ENCODE data around the gene CFAP65. TPM values are rescaled to one million over a fixed set of nuclear protein-coding genes. Genes with fewer than 3 reads are reported as not detected.

CFAP65 gene
- total RNA-seq, 1 donor from 2014 or later = not detected

DNA sequence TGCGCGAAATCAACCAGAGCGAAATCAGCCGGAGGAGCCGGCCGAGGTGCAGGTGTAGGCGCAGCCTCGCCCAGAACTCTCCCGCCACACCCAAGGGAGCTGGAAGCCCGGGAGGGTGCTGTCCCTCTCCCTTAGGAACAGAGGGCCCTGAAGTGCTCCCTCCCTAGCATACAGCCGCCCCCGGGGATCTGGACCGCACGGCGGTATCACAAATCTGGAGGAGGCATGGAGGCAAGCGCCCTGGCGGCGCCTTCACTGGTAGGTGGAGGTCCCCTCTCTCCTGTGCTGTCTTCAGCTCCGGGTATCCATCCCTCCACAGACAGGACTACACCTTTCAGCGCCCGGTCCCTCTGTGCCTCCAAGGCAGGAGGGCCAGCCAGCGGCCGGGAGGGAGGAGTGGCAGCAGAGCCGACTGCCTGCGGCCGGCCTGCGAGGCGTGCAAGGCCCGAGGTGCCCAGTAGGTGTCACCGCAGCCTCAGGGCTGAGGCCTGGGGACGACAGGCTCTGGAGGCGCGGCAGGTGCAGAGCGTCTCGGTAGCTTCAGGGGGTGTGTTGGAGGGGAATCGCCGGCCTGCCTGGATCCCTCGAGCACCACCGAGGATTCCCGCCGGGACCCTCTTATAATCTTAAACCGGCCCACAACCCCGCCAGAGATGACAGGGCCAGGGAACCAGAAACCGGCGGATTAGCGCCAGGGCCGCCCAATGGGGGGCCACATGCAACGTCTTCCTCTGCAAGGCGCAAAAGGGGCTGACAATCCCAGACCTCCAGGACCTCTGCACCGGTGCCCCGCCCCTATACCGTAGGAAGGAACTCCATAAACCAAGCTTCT is 16.6 kb upstream of the CFAP65 start:
- intact Hi-C loops (cut with micrococcal nuclease) = loop anchor here (5.0 kb wide), 1 partner anchor 94 kb away; no protein-coding TSS in a partner anchor
- H3K4me1 ChIP-seq = peaks cover 41% of the 10 kb centered on the region
- no peaks in the 10 kb centered on the region for H3K36me3 ChIP-seq
- no peaks in the 10 kb centered on the region for H3K9me3 ChIP-seq (replicated peaks)
- no peak overlapping the region for H3K27ac ChIP-seq (replicated peaks)
- H3K4me3 ChIP-seq = peak overlapping the region; percentile 44
- TF ChIP-seq, protein P1, sequence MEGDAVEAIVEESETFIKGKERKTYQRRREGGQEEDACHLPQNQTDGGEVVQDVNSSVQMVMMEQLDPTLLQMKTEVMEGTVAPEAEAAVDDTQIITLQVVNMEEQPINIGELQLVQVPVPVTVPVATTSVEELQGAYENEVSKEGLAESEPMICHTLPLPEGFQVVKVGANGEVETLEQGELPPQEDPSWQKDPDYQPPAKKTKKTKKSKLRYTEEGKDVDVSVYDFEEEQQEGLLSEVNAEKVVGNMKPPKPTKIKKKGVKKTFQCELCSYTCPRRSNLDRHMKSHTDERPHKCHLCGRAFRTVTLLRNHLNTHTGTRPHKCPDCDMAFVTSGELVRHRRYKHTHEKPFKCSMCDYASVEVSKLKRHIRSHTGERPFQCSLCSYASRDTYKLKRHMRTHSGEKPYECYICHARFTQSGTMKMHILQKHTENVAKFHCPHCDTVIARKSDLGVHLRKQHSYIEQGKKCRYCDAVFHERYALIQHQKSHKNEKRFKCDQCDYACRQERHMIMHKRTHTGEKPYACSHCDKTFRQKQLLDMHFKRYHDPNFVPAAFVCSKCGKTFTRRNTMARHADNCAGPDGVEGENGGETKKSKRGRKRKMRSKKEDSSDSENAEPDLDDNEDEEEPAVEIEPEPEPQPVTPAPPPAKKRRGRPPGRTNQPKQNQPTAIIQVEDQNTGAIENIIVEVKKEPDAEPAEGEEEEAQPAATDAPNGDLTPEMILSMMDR (IDR thresholded peaks at IDR 0.05; ENCODE audit: borderline replicate concordance) = peak; percentile 99
- peak; percentile 73 for DNase-seq
- H3K27me3 ChIP-seq (ENCODE audit: low read depth) = peaks cover 100% of the 10 kb centered on the region

DNA sequence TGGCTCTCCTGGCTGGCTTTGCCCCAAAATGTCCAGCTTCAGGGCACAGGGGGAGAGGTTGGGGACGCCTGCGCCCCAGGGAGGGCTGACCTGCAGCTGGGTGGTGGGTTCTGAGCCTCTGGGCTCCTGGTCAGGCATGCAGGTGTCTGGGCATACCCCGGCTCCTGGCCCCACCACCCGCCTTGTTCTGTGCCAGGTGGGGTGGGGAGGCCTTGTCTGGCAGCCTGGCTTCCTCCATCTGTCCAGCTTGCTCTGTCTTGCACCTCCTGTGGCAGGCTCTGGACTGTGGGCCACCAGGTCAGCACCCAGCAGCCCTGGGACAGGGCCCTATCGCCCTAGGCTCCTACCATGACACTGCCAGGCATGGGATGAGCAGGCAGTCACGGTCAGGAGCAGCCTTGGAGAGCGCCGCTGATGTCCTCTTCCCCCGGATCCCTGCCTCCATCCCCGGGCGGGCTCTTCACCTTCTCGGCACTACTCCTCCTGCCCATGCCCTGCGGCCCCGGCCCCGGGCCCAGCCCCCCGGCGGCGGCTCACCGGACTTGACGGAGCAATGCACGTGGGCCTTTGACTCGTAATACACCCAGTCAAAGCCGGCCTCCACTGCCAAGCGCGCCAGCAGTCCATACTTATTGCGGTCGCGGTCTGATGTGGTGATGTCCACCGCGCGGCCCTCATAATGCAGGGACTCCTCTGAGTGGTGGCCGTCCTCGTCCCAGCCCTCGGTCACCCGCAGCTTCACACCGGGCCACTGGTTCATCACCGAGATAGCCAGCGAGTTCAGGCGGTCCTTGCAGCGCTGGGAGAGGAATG is 15.8 kb upstream of the CFAP65 start:
- H3K9me3 ChIP-seq (replicated peaks) = no peaks in the 10 kb centered on the region
- peaks cover 99% of the 10 kb centered on the region for H3K27me3 ChIP-seq (ENCODE audit: low read depth)
- H3K4me1 ChIP-seq = peaks cover 41% of the 10 kb centered on the region
- H3K4me3 ChIP-seq = peak overlapping the region; percentile 44
- TF ChIP-seq, protein P1 (IDR thresholded peaks at IDR 0.05; ENCODE audit: borderline replicate concordance) = no peak
- intact Hi-C loops (cut with micrococcal nuclease) = loop anchor here (5.0 kb wide), 1 partner anchor 95 kb away; no protein-coding TSS in a partner anchor
- H3K27ac ChIP-seq (replicated peaks) = no peak overlapping the region
- no peaks in the 10 kb centered on the region for H3K36me3 ChIP-seq
- no peak for DNase-seq

DNA sequence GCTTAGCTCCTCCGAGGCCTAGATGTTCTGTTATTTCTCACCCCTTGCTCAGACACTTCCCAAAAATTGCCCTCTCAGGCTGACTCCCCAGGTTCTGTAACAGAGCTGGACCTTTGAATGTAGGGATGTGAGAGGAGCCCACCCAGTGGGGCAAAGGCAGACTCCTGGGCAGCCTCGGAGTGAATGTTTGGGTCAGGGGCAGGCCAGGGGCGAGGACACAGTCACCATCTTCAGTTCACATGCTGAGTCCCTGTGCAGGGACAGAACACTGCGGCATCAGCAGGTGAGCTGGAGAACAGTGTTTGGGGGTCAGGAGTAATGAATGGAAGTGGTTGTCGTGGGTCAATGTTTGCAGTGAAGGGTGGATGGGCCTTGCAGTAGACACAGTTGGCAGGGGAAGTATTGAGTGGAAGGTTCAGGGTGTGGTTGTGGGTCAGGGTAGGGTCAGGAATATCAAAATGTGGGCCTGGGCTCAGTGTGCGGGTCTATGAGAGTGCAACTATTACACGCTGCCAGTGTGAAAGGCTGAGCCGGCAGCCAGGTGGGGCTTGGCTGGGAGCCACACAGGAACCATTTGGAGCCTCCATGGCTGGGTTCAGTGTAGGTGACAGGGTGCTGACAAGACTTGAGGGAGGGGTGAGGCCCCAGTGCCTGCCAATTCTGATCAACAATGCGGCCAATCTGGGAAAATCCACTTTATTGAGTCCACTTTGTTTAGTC is 15.0 kb upstream of the CFAP65 start:
- H3K27me3 ChIP-seq (ENCODE audit: low read depth) = peaks cover 99% of the 10 kb centered on the region
- H3K4me3 ChIP-seq = no peak overlapping the region
- TF ChIP-seq, protein P1 (IDR thresholded peaks at IDR 0.05; ENCODE audit: borderline replicate concordance) = no peak

DNA sequence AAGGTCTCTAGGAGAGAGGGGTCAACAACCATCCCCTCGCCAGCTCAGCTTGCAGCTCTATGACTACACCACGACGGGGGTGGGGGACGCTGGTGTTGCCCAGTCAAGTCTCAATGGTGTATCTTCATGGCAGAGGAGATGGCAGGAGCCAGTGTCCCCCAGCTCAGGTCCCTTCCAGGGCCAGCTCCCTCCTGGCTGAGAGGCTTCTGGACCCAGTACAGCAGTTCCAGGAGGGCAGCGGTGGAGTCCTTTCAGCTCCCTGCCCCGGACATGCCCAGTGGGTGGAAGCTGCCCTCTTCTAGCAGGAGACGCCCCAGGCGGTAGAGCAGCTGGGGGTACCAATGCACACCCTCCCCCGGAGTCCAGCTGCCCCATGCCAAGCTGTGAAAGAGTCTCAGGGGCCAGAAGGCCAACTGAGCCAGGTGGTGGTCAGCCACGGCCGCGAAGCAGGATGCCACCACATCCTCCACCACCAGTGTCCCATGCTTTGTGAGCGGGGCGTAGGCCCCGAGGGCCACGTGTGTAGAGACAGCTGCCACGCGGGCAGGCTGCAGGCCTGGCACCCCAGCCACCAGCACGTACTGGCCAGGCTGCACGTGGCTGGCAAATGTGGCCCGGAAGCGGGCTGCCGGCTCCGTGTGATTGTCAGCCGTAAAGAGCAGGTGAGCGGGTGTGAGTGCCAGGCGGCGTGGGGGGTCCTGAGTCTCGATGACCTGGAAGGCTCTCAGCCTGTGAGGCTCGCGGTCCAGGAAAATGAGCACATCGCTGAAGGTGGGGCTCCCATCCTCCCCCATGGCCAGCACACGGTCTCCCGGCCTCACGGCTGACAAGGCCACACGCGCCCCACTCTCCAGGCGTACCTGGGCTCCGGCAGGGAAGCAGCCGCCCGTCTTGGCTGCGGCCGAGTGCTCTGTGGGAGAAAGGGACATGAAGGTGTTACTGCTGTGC is 13.9 kb upstream of the CFAP65 start:
- Histone ChIP-seq H3K4me1 (peaks cover 31% of the 10 kb centered on the region), H3K27ac (replicated peaks) (no peak overlapping the region), H3K27me3 (ENCODE audit: low read depth) (peaks cover 99% of the 10 kb centered on the region), H3K36me3 (no peaks in the 10 kb centered on the region), H3K9me3 (replicated peaks) (no peaks in the 10 kb centered on the region), H3K4me3 (no peak overlapping the region)
- intact Hi-C loops (cut with micrococcal nuclease) = loop anchor here (5.0 kb wide), 1 partner anchor 97 kb away; no protein-coding TSS in a partner anchor
- no peak for DNase-seq
- TF ChIP-seq, protein P1 (IDR thresholded peaks at IDR 0.05; ENCODE audit: borderline replicate concordance) = no peak

More for the DNA sequence above, 15.0 kb upstream of the CFAP65 start:
- no peak for DNase-seq
- Histone ChIP-seq H3K36me3 (no peaks in the 10 kb centered on the region), H3K4me1 (peaks cover 40% of the 10 kb centered on the region), H3K9me3 (replicated peaks) (no peaks in the 10 kb centered on the region), H3K27ac (replicated peaks) (no peak overlapping the region)
- intact Hi-C loops (cut with micrococcal nuclease) = loop anchor here (5.0 kb wide), 1 partner anchor 96 kb away; no protein-coding TSS in a partner anchor
